SU-DHL-6 (cell line): ENCODE results near the gene FN3KRP.

Experiments used
- CTCF ChIP-seq: fragments of 200-600 bp; sonication (generic); IDR thresholded peaks from one replicate; pipeline ENCODE4 v1.5.1; 2017; ENCODE audit warnings: antibody characterized with exemption, mild to moderate bottlenecking, low read length, moderate library complexity; ENCODE audit not compliant: insufficient read depth, poor library complexity, severe bottlenecking
- EZH2phosphoT487 ChIP-seq: fragments of 200-600 bp; sonication (generic), shearing (Covaris generic); conservative IDR thresholded peaks from 2 replicates; pipeline ENCODE4 v1.6.1; 2018; ENCODE audit warnings: mild to moderate bottlenecking, antibody characterized with exemption, low read length, moderate library complexity, mixed read lengths

- no peak for TF ChIP-seq CTCF
- TF ChIP-seq EZH2phosphoT487, result no peak
Observed at GRCh38 chr17:82667668-82668000, 48.9 kb upstream of the FN3KRP start.
